DND-41 (cell line): ENCODE results near the gene SUCO.

ENCODE experiments used
- ATAC-seq: fragments of 200-7000 bp; cut with Tn5 transposase; 3 replicates; pipeline ENCODE4 v1.9.1; 2021; ENCODE audit warnings: low read depth; ENCODE audit not compliant: insufficient read depth
- DNase-seq: peaks from one replicate; pipeline ENCODE4 v3.0.0-alpha.2; 2020
- H2AFZ ChIP-seq: 2 replicates; pipeline ENCODE4 v1.6.0; 2012; ENCODE audit warnings: low read depth, low read length
- H3K27ac ChIP-seq: 2 replicates; pipeline ENCODE4 v1.5.1; 2012; ENCODE audit warnings: low read length, inconsistent platforms
- H3K27me3 ChIP-seq: fragments of 200-600 bp; sonication (generic); 2 replicates; pipeline ENCODE4 v1.6.0; 2012; ENCODE audit warnings: low read length, mild to moderate bottlenecking, inconsistent platforms; ENCODE audit not compliant: insufficient read depth, poor library complexity
- H3K36me3 ChIP-seq: 2 replicates; pipeline ENCODE4 v1.5.1; 2012; ENCODE audit warnings: low read length, inconsistent platforms; ENCODE audit not compliant: insufficient read depth
- H3K4me1 ChIP-seq: 2 replicates; pipeline ENCODE4 v1.5.1; 2012; ENCODE audit warnings: mild to moderate bottlenecking, low read length; ENCODE audit not compliant: insufficient read depth
- H3K4me2 ChIP-seq: 2 replicates; pipeline ENCODE4 v1.6.0; 2012; ENCODE audit warnings: mild to moderate bottlenecking, moderate library complexity, low read length, inconsistent platforms; ENCODE audit not compliant: insufficient read depth
- H3K4me3 ChIP-seq, 2 experiments: fragments of 200-600 bp in 1 of 2; shearing (Covaris generic) in 1 of 2; 2 replicates each; pipeline ENCODE4 v1.5.1; 2012 to 2016; ENCODE audit warnings: inconsistent platforms in 2 of 2, low read length in 2 of 2, mild to moderate bottlenecking in 2 of 2, low read depth in 1 of 2, moderate library complexity in 1 of 2
- H3K79me2 ChIP-seq: 2 replicates; pipeline ENCODE4 v1.6.0; 2012; ENCODE audit warnings: low read length, inconsistent platforms; ENCODE audit not compliant: insufficient read depth
- H3K9ac ChIP-seq: 2 replicates; pipeline ENCODE4 v1.6.0; 2012; ENCODE audit warnings: low read depth, mild to moderate bottlenecking, inconsistent platforms, low read length, moderate library complexity
- H3K9me3 ChIP-seq: 2 replicates; pipeline ENCODE4 v1.5.1; 2012; ENCODE audit warnings: low read length, moderate library complexity, mild to moderate bottlenecking, inconsistent platforms; ENCODE audit not compliant: insufficient read depth, severe bottlenecking
- H4K20me1 ChIP-seq: 2 replicates; pipeline ENCODE4 v1.6.0; 2012; ENCODE audit warnings: low read length; ENCODE audit not compliant: insufficient read depth
- EZH2 ChIP-seq: IDR thresholded peaks from 3 replicates; pipeline ENCODE4 v1.6.1; 2012; ENCODE audit warnings: borderline replicate concordance, low read depth, mild to moderate bottlenecking, moderate library complexity, low read length, inconsistent platforms; ENCODE audit not compliant: severe bottlenecking
- TF ChIP-seq, protein P1 (sequence below): IDR thresholded peaks from 2 replicates; pipeline ENCODE4 v1.5.1; 2012; ENCODE audit warnings: borderline replicate concordance, low read length, moderate library complexity, mild to moderate bottlenecking; ENCODE audit not compliant: poor library complexity, severe bottlenecking; ENCODE audit errors: extremely low read depth

Gene SUCO

GRCh38 chr1:172540635-172541034 lies 7.7 kb downstream of the SUCO start:
- Histone ChIP-seq H3K4me2 (no peak overlapping the region), H2AFZ (no peak overlapping the region), H3K9ac (no peak overlapping the region), H3K4me1 (peaks cover 23% of the 10 kb centered on the region), H4K20me1 (peaks cover 54% of the 10 kb centered on the region; the same call in 1 of the 2 replicates), H3K27me3 (no peaks in the 10 kb centered on the region), H3K36me3 (no peaks in the 10 kb centered on the region), H3K79me2 (peaks cover 100% of the 10 kb centered on the region), H3K27ac (no peak overlapping the region), H3K9me3 (no peaks in the 10 kb centered on the region), H3K4me3 (no peak overlapping the region)
- no peak for DNase-seq
- no peak for ATAC-seq
- TF ChIP-seq, protein P1, sequence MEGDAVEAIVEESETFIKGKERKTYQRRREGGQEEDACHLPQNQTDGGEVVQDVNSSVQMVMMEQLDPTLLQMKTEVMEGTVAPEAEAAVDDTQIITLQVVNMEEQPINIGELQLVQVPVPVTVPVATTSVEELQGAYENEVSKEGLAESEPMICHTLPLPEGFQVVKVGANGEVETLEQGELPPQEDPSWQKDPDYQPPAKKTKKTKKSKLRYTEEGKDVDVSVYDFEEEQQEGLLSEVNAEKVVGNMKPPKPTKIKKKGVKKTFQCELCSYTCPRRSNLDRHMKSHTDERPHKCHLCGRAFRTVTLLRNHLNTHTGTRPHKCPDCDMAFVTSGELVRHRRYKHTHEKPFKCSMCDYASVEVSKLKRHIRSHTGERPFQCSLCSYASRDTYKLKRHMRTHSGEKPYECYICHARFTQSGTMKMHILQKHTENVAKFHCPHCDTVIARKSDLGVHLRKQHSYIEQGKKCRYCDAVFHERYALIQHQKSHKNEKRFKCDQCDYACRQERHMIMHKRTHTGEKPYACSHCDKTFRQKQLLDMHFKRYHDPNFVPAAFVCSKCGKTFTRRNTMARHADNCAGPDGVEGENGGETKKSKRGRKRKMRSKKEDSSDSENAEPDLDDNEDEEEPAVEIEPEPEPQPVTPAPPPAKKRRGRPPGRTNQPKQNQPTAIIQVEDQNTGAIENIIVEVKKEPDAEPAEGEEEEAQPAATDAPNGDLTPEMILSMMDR: no peak
- TF ChIP-seq EZH2: no peak

GRCh38 chr1:172544481-172545104 lies 11.6 kb downstream of the SUCO start:
- no peaks in the 10 kb centered on the region for H3K9me3 ChIP-seq
- no peaks in the 10 kb centered on the region for H3K27me3 ChIP-seq
- no peak overlapping the region for H2AFZ ChIP-seq
- H3K9ac ChIP-seq: no peak overlapping the region
- no peak for DNase-seq
- TF ChIP-seq, protein P1: no peak
- TF ChIP-seq EZH2: no peak
- H3K27ac ChIP-seq: no peak overlapping the region
- no peak overlapping the region for H3K4me3 ChIP-seq
- H4K20me1 ChIP-seq: peaks cover 40% of the 10 kb centered on the region; the same call in 1 of the 2 replicates
- no peaks in the 10 kb centered on the region for H3K36me3 ChIP-seq
- H3K4me2 ChIP-seq: no peak overlapping the region
- ATAC-seq: no peak
- H3K79me2 ChIP-seq: peaks cover 100% of the 10 kb centered on the region
- H3K4me1 ChIP-seq: no peaks in the 10 kb centered on the region

GRCh38 chr1:172545396-172546004 lies 12.6 kb downstream of the SUCO start:
- no peak overlapping the region for H3K4me3 ChIP-seq
- ATAC-seq: no peak
- H4K20me1 ChIP-seq: peaks cover 38% of the 10 kb centered on the region; the same call in 1 of the 2 replicates

More at GRCh38 chr1:172545396-172546004, 12.6 kb downstream of the SUCO start:
- TF ChIP-seq, protein P1: no peak
- TF ChIP-seq EZH2: no peak
- Histone ChIP-seq H3K9ac (no peak overlapping the region), H3K4me1 (no peaks in the 10 kb centered on the region), H3K4me2 (no peak overlapping the region), H3K79me2 (peaks cover 100% of the 10 kb centered on the region), H3K27me3 (no peaks in the 10 kb centered on the region), H2AFZ (no peak overlapping the region), H3K9me3 (no peaks in the 10 kb centered on the region), H3K36me3 (no peaks in the 10 kb centered on the region), H3K27ac (no peak overlapping the region)
- no peak for DNase-seq
